K562 (cell line): Measurements from ENCODE around the gene RGMB. TPM values are rescaled to one million over a fixed set of nuclear protein-coding genes. Genes with fewer than 3 reads are reported as not detected.

ENCODE experiments used
- CHD1 ChIP-seq: fragments of 200-600 bp; sonication (generic); IDR thresholded peaks from one replicate; pipeline ENCODE4 v1.6.1; 2012; ENCODE audit warnings: mild to moderate bottlenecking, moderate library complexity, low read length, inconsistent platforms
- CHD7 ChIP-seq: fragments of 200-600 bp; sonication (generic); IDR thresholded peaks from one replicate; pipeline ENCODE4 v1.6.1; 2012; ENCODE audit warnings: mild to moderate bottlenecking, low read depth, low read length, inconsistent platforms
- TGIF2 ChIP-seq: sonication (generic); formaldehyde crosslinking; IDR thresholded peaks from 2 replicates; pipeline ENCODE4 v1.8.1; 2022; ENCODE audit warnings: mild to moderate bottlenecking, missing genetic modification reagents, moderate library complexity
- polyA plus RNA-seq, 8 experiments: library from polyadenylated mRNA; depleted of rRNA in 4 of 8; stranded (reverse) in 5 of 8; unstranded in 3 of 8; fragments of >200 nt; fragmentation: Nextera tagmentation in 2 of 8; fragmentation: Illumina TruSeq in 1 of 8; extraction: Ambion mirVana in 2 of 8; extraction: Trizol in 1 of 8; gene quantifications; 2 replicates each; pipeline versions ENCODE4 v1.2.1 to v1.2.3, GENCODE V29; 2011 to 2014; ENCODE audit warnings: inconsistent platforms in 1 of 8, missing spikeins in 1 of 8
- total RNA-seq, 7 experiments: library from RNA; depleted of rRNA in 6 of 7; stranded (reverse); fragments of >200 nt in 6 of 7; fragmentation: Illumina TruSeq in 2 of 7; extraction: Trizol in 2 of 7; gene quantifications; 2 replicates each; pipeline versions ENCODE4 v1.2.1 to v1.2.3, GENCODE V29; 2011 to 2021; ENCODE audit warnings: low replicate concordance in 1 of 7

RGMB gene
- total and polyA plus RNA-seq, 9 of the 15 experiments (the other 6 are each of a cell fraction or from before 2014, with no cell fraction given), result 0.03 to 0.38 TPM; not detected in 7

GRCh38 chr5:98726258-98726657 lies 47.2 kb upstream of the RGMB start (continued):
- no peak for TF ChIP-seq CHD7
- no peak for TF ChIP-seq TGIF2 (CRISPR knock-in tag)
- TF ChIP-seq CHD1, result no peak
